Astrocyte (in vitro differentiated cells and primary cell): ENCODE measurements around the gene CANX. TPM values are rescaled to one million over a fixed set of nuclear protein-coding genes. Genes with fewer than 3 reads are reported as not detected.

Source experiments
- DNase-seq: peaks from one replicate; pipeline ENCODE4 v3.0.0-alpha.2; 2010; ENCODE audit warnings: low read depth
- FAIRE-seq: peaks from 2 replicates; lab custom pipeline; 2011; peaks lifted over from hg19 to GRCh38; lab: Jason Lieb, UNC
- H2AFZ ChIP-seq: 2 replicates; pipeline ENCODE4 v1.6.0; 2012; ENCODE audit warnings: low read depth, low read length, inconsistent platforms
- H3K27ac ChIP-seq: 2 replicates; pipeline ENCODE4 v1.5.1; 2011; ENCODE audit warnings: low read depth, low read length, inconsistent platforms
- H3K27me3 ChIP-seq: 2 replicates; pipeline ENCODE4 v1.6.0; 2011; ENCODE audit warnings: low read length, inconsistent platforms; ENCODE audit not compliant: insufficient read depth
- H3K36me3 ChIP-seq: 2 replicates; pipeline ENCODE4 v1.5.1; 2011; ENCODE audit warnings: low read length, inconsistent platforms; ENCODE audit not compliant: insufficient read depth
- H3K4me1 ChIP-seq: 2 replicates; pipeline ENCODE4 v1.5.1; 2011; ENCODE audit warnings: low read length, inconsistent platforms; ENCODE audit not compliant: insufficient read depth
- H3K4me2 ChIP-seq: 2 replicates; pipeline ENCODE4 v1.6.0; 2012; ENCODE audit warnings: low read length, inconsistent platforms
- H3K4me3 ChIP-seq: 2 replicates; pipeline ENCODE4 v1.5.1; 2011; ENCODE audit warnings: low read depth, mild to moderate bottlenecking, low read length, inconsistent platforms; ENCODE audit not compliant: insufficient read depth
- H3K79me2 ChIP-seq: 2 replicates; pipeline ENCODE4 v1.6.0; 2012; ENCODE audit warnings: mild to moderate bottlenecking, low read length, inconsistent platforms; ENCODE audit not compliant: insufficient read depth
- H3K9ac ChIP-seq: 2 replicates; pipeline ENCODE4 v1.6.0; 2012; ENCODE audit warnings: mild to moderate bottlenecking, low read length, inconsistent platforms
- H3K9me3 ChIP-seq: 2 replicates; pipeline ENCODE4 v1.5.1; 2012; ENCODE audit warnings: low read depth, mild to moderate bottlenecking, low read length, inconsistent platforms; ENCODE audit not compliant: insufficient read depth
- H4K20me1 ChIP-seq: 2 replicates; pipeline ENCODE4 v1.6.0; 2012; ENCODE audit warnings: low read length, inconsistent platforms; ENCODE audit not compliant: insufficient read depth
- H3K27ac Mint-ChIP-seq: one replicate; pipeline ENCODE4 v1.8.0; 2021; ENCODE audit warnings: mild to moderate bottlenecking, mixed read lengths; ENCODE audit not compliant: unreplicated experiment
- H3K27me3 Mint-ChIP-seq: one replicate; pipeline ENCODE4 v1.8.0; 2021; ENCODE audit warnings: low read depth, mixed read lengths; ENCODE audit not compliant: unreplicated experiment
- H3K36me3 Mint-ChIP-seq: one replicate; pipeline ENCODE4 v1.8.0; 2021; ENCODE audit warnings: low read depth, mixed read lengths; ENCODE audit not compliant: unreplicated experiment
- H3K4me1 Mint-ChIP-seq: one replicate; pipeline ENCODE4 v1.8.0; 2021; ENCODE audit warnings: low read depth, mixed read lengths; ENCODE audit not compliant: unreplicated experiment
- H3K4me3 Mint-ChIP-seq: one replicate; pipeline ENCODE4 v1.8.0; 2021; ENCODE audit warnings: mild to moderate bottlenecking, moderate library complexity, mixed read lengths; ENCODE audit not compliant: unreplicated experiment
- H3K9me3 Mint-ChIP-seq: one replicate; pipeline ENCODE4 v1.8.0; 2021; ENCODE audit warnings: mild to moderate bottlenecking, mixed read lengths; ENCODE audit not compliant: unreplicated experiment
- EZH2 ChIP-seq: IDR thresholded peaks from 2 replicates; pipeline ENCODE4 v1.6.1; 2012; ENCODE audit warnings: mild to moderate bottlenecking, low read length, inconsistent platforms; ENCODE audit not compliant: insufficient read depth
- total RNA-seq: library from RNA; stranded (reverse); gene quantifications from 2 replicates; pipeline ENCODE4 v1.2.1, GENCODE V29; 2021
- TF ChIP-seq, protein P1 (sequence below): IDR thresholded peaks from 2 replicates; pipeline ENCODE4 v1.5.1; 2011; ENCODE audit warnings: low read depth, mild to moderate bottlenecking, inconsistent platforms, low read length, moderate library complexity; ENCODE audit not compliant: insufficient read depth

Gene CANX
- total RNA-seq, 1 donor from 2014 or later, result 792 TPM

GRCh38 chr5:179746872-179747271 is 48.1 kb downstream of the CANX start:
- Histone ChIP-seq H3K9me3 (no peaks in the 10 kb centered on the region), H3K4me1 (no peaks in the 10 kb centered on the region), H4K20me1 (peaks cover 56% of the 10 kb centered on the region), H3K27me3 (no peaks in the 10 kb centered on the region), H3K27ac (no peak overlapping the region), H3K36me3 (no peaks in the 10 kb centered on the region), H3K9ac (no peak overlapping the region), H3K4me3 (no peak overlapping the region), H3K4me2 (no peak overlapping the region), H3K79me2 (peaks cover 92% of the 10 kb centered on the region), H2AFZ (no peak overlapping the region)
- FAIRE-seq (no peak), DNase-seq (no peak)
- H3K36me3 Mint-ChIP-seq, result peaks cover 7% of the 10 kb centered on the region
- no peak overlapping the region for H3K4me3 Mint-ChIP-seq
- no peak overlapping the region for H3K27ac Mint-ChIP-seq
- TF ChIP-seq, protein P1, sequence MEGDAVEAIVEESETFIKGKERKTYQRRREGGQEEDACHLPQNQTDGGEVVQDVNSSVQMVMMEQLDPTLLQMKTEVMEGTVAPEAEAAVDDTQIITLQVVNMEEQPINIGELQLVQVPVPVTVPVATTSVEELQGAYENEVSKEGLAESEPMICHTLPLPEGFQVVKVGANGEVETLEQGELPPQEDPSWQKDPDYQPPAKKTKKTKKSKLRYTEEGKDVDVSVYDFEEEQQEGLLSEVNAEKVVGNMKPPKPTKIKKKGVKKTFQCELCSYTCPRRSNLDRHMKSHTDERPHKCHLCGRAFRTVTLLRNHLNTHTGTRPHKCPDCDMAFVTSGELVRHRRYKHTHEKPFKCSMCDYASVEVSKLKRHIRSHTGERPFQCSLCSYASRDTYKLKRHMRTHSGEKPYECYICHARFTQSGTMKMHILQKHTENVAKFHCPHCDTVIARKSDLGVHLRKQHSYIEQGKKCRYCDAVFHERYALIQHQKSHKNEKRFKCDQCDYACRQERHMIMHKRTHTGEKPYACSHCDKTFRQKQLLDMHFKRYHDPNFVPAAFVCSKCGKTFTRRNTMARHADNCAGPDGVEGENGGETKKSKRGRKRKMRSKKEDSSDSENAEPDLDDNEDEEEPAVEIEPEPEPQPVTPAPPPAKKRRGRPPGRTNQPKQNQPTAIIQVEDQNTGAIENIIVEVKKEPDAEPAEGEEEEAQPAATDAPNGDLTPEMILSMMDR, result no peak
- TF ChIP-seq EZH2, result no peak
- no peaks in the 10 kb centered on the region for H3K27me3 Mint-ChIP-seq
- no peaks in the 10 kb centered on the region for H3K4me1 Mint-ChIP-seq
- no peaks in the 10 kb centered on the region for H3K9me3 Mint-ChIP-seq

GRCh38 chr5:179747811-179748210 is 49.0 kb downstream of the CANX start:
- Histone ChIP-seq H3K27ac (no peak overlapping the region), H2AFZ (no peak overlapping the region), H3K4me1 (no peaks in the 10 kb centered on the region), H3K4me2 (no peak overlapping the region), H3K9me3 (no peaks in the 10 kb centered on the region), H3K36me3 (no peaks in the 10 kb centered on the region), H3K79me2 (peaks cover 90% of the 10 kb centered on the region), H4K20me1 (peaks cover 59% of the 10 kb centered on the region), H3K9ac (no peak overlapping the region), H3K27me3 (no peaks in the 10 kb centered on the region), H3K4me3 (no peak overlapping the region)
- Mint-ChIP-seq H3K9me3 (no peaks in the 10 kb centered on the region), H3K36me3 (peaks cover 7% of the 10 kb centered on the region), H3K4me3 (no peak overlapping the region), H3K27ac (no peak overlapping the region), H3K4me1 (no peaks in the 10 kb centered on the region), H3K27me3 (no peaks in the 10 kb centered on the region)
- no peak for FAIRE-seq
- TF ChIP-seq EZH2, result no peak
- no peak for DNase-seq

GRCh38 chr5:179749857-179750508 is 51.2 kb downstream of the CANX start:
- H3K27ac Mint-ChIP-seq, result no peak overlapping the region
- Histone ChIP-seq H3K36me3 (no peaks in the 10 kb centered on the region), H4K20me1 (peaks cover 76% of the 10 kb centered on the region), H3K4me2 (no peak overlapping the region), H3K4me1 (no peaks in the 10 kb centered on the region), H2AFZ (no peak overlapping the region), H3K27ac (no peak overlapping the region), H3K27me3 (no peaks in the 10 kb centered on the region), H3K9ac (no peak overlapping the region), H3K9me3 (no peaks in the 10 kb centered on the region), H3K4me3 (no peak overlapping the region), H3K79me2 (peaks cover 94% of the 10 kb centered on the region)
- H3K4me1 Mint-ChIP-seq, result peaks cover 6% of the 10 kb centered on the region
- H3K9me3 Mint-ChIP-seq, result no peaks in the 10 kb centered on the region
- TF ChIP-seq, protein P1, result no peak
- TF ChIP-seq EZH2, result no peak
- FAIRE-seq, result no peak
- H3K27me3 Mint-ChIP-seq, result no peaks in the 10 kb centered on the region
- H3K36me3 Mint-ChIP-seq, result peaks cover 5% of the 10 kb centered on the region
- no peak overlapping the region for H3K4me3 Mint-ChIP-seq
- no peak for DNase-seq
